Measurements from ENCODE around the gene NSG2.

GRCh38 chr5:174157048-174157447 lies 111.5 kb downstream of the NSG2 start:
- no peak for TF ChIP-seq CTCF (IDR thresholded peaks at IDR 0.05)
- no peak for TF ChIP-seq POLR2A (IDR thresholded peaks at IDR 0.05)

Measured in testis (tissue), 2 donors.